Fibroblast of lung (primary cell): ENCODE measurements around the gene SUN5. TPM values are rescaled to one million over a fixed set of nuclear protein-coding genes. Genes with fewer than 3 reads are reported as not detected.

Source experiments
- DNase-seq, 2 donors: peaks; one replicate each; pipeline versions ENCODE4 v3.0.0 to v3.0.0-alpha.2; 2010; ENCODE audit warnings: low read depth in 2 of 2
- H2AFZ ChIP-seq: 2 replicates; pipeline ENCODE4 v1.5.1; 2012; ENCODE audit warnings: low read length, control low read depth, inconsistent platforms
- H3K27ac ChIP-seq: 2 replicates; pipeline ENCODE4 v1.5.1; 2011; ENCODE audit warnings: low read length, control low read depth; ENCODE audit not compliant: insufficient read depth
- H3K27me3 ChIP-seq: 2 replicates; pipeline ENCODE4 v1.5.1; 2011; ENCODE audit warnings: mild to moderate bottlenecking, low read length; ENCODE audit not compliant: control insufficient read depth, insufficient read depth
- H3K36me3 ChIP-seq: 2 replicates; pipeline ENCODE4 v1.5.1; 2011; ENCODE audit warnings: low read length; ENCODE audit not compliant: control insufficient read depth, insufficient read depth
- H3K4me1 ChIP-seq: 2 replicates; pipeline ENCODE4 v1.5.1; 2011; ENCODE audit warnings: low read length; ENCODE audit not compliant: control insufficient read depth, insufficient read depth; ENCODE audit errors: extremely low read depth
- H3K4me2 ChIP-seq: 2 replicates; pipeline ENCODE4 v1.5.1; 2011; ENCODE audit warnings: low read length, control low read depth; ENCODE audit not compliant: insufficient read depth; ENCODE audit errors: extremely low read depth
- H3K4me3 ChIP-seq, 4 experiments: fragments of 200-600 bp in 1 of 4; sonication (generic) in 1 of 4; replicated peaks in 1 of 4; 2 replicates each; pipeline ENCODE4 v1.5.1; 2011 to 2016; ENCODE audit warnings: low read length in 4 of 4, low read depth in 3 of 4, mild to moderate bottlenecking in 3 of 4, control low read depth in 2 of 4, inconsistent platforms in 1 of 4, mixed read lengths in 1 of 4; ENCODE audit not compliant: insufficient read depth in 1 of 4; ENCODE audit errors: control extremely low read depth in 1 of 4
- H3K79me2 ChIP-seq: 2 replicates; pipeline ENCODE4 v1.5.1; 2012; ENCODE audit warnings: mild to moderate bottlenecking, low read length, inconsistent platforms; ENCODE audit not compliant: control insufficient read depth, insufficient read depth
- H3K9ac ChIP-seq: 2 replicates; pipeline ENCODE4 v1.5.1; 2011; ENCODE audit warnings: mild to moderate bottlenecking, low read length, control low read depth; ENCODE audit not compliant: insufficient read depth
- H3K9me3 ChIP-seq: 2 replicates; pipeline ENCODE4 v1.5.1; 2012; ENCODE audit warnings: low read depth, low read length; ENCODE audit not compliant: control insufficient read depth, insufficient read depth
- H4K20me1 ChIP-seq: 2 replicates; pipeline ENCODE4 v1.5.1; 2011; ENCODE audit warnings: low read length; ENCODE audit not compliant: control insufficient read depth, insufficient read depth; ENCODE audit errors: extremely low read depth
- CTCF ChIP-seq, 2 donors: IDR thresholded peaks in 1 of 2; conservative IDR thresholded peaks in 1 of 2; 1 replicate in 1 of 2; 2 replicates in 1 of 2; pipeline ENCODE4 v1.5.1; 2011 to 2012; ENCODE audit warnings: low read length in 2 of 2, control low read depth in 1 of 2, inconsistent platforms in 1 of 2, low read depth in 1 of 2, mild to moderate bottlenecking in 1 of 2
- EZH2 ChIP-seq: IDR thresholded peaks from 2 replicates; pipeline ENCODE4 v1.5.1; 2012; ENCODE audit warnings: low read length, control low read depth, mild to moderate bottlenecking; ENCODE audit errors: missing control alignments
- polyA plus RNA-seq, 2 donors: library from polyadenylated mRNA; depleted of rRNA in 1 of 2; stranded (reverse) in 1 of 2; unstranded in 1 of 2; fragments of >200 nt; gene quantifications; 2 replicates each; pipeline ENCODE4 v1.2.1, GENCODE V29; 2011 to 2012; ENCODE audit warnings: missing spikeins in 1 of 2
- total RNA-seq: library from RNA; depleted of rRNA; stranded (reverse); fragments of >200 nt; gene quantifications from 2 replicates; pipeline ENCODE4 v1.2.1, GENCODE V29; 2014

The SUN5 gene
- total and polyA plus RNA-seq, 2 donors (not counting 1 experiment from before 2014, with no cell fraction given): not detected

- no peak overlapping the region for H3K4me3 ChIP-seq
- TF ChIP-seq CTCF (conservative IDR thresholded peaks at IDR 0.05 in 1 of 2, IDR thresholded peaks at IDR 0.05 in 1 of 2; ENCODE audit: low read depth in 1 of 2, low read length in 2 of 2) (no peak), EZH2 (no peak)
- no peaks in the 10 kb centered on the region for H3K79me2 ChIP-seq
- peaks cover 3% of the 10 kb centered on the region for H3K27me3 ChIP-seq
- H2AFZ ChIP-seq: no peak overlapping the region
- no peak overlapping the region for H3K9ac ChIP-seq
- H3K4me1 ChIP-seq: no peaks in the 10 kb centered on the region
- no peak overlapping the region for H3K4me2 ChIP-seq
- no peaks in the 10 kb centered on the region for H4K20me1 ChIP-seq
- no peaks in the 10 kb centered on the region for H3K9me3 ChIP-seq
- no peak for DNase-seq
- no peak overlapping the region for H3K27ac ChIP-seq
- no peaks in the 10 kb centered on the region for H3K36me3 ChIP-seq
Observed at GRCh38 chr20:33019465-33020277, 15.4 kb upstream of the SUN5 start.

- Histone ChIP-seq H3K27ac (no peak overlapping the region), H3K36me3 (no peaks in the 10 kb centered on the region), H3K4me1 (no peaks in the 10 kb centered on the region), H3K4me3 (no peak overlapping the region), H3K79me2 (no peaks in the 10 kb centered on the region), H3K9ac (no peak overlapping the region), H4K20me1 (no peaks in the 10 kb centered on the region), H3K9me3 (no peaks in the 10 kb centered on the region), H2AFZ (no peak overlapping the region), H3K27me3 (peaks cover 3% of the 10 kb centered on the region), H3K4me2 (no peak overlapping the region)
- no peak for TF ChIP-seq CTCF (conservative IDR thresholded peaks at IDR 0.05 in 1 of 2, IDR thresholded peaks at IDR 0.05 in 1 of 2; ENCODE audit: low read depth in 1 of 2, low read length in 2 of 2)
- TF ChIP-seq EZH2: no peak
- DNase-seq: no peak
Observed at GRCh38 chr20:33018169-33018931, 14.1 kb upstream of the SUN5 start.

- Histone ChIP-seq H3K27me3 (peaks cover 3% of the 10 kb centered on the region), H3K27ac (no peak overlapping the region), H3K4me1 (no peaks in the 10 kb centered on the region), H3K9ac (no peak overlapping the region), H2AFZ (no peak overlapping the region), H3K4me2 (no peak overlapping the region), H3K4me3 (no peak overlapping the region), H3K36me3 (no peaks in the 10 kb centered on the region), H3K79me2 (no peaks in the 10 kb centered on the region), H3K9me3 (no peaks in the 10 kb centered on the region), H4K20me1 (no peaks in the 10 kb centered on the region)
- no peak for TF ChIP-seq CTCF (conservative IDR thresholded peaks at IDR 0.05 in 1 of 2, IDR thresholded peaks at IDR 0.05 in 1 of 2; ENCODE audit: low read depth in 1 of 2, low read length in 2 of 2)
- no peak for TF ChIP-seq EZH2
- DNase-seq: no peak
Observed at GRCh38 chr20:33017542-33017941, 13.3 kb upstream of the SUN5 start.
